Vagina (tissue), 2 donors: ENCODE measurements around the gene PRDM7.

ENCODE experiments used
- POLR2A ChIP-seq, 2 donors: fragments of 450-650 bp; IDR thresholded peaks; one replicate each; pipeline ENCODE4 v1.6.1; 2017; ENCODE audit warnings: antibody characterized with exemption in 2 of 2, mild to moderate bottlenecking in 2 of 2, moderate library complexity in 2 of 2
- TF ChIP-seq, protein P1 (sequence below), 3 experiments: fragments of 450-650 bp in 2 of 3; fragments of 200-600 bp in 1 of 3; sonication (generic) in 1 of 3; IDR thresholded peaks; one replicate each; pipeline ENCODE4 v1.5.1; 2017 to 2019; ENCODE audit warnings: antibody characterized with exemption in 3 of 3, mild to moderate bottlenecking in 2 of 3, moderate library complexity in 2 of 3

DNA sequence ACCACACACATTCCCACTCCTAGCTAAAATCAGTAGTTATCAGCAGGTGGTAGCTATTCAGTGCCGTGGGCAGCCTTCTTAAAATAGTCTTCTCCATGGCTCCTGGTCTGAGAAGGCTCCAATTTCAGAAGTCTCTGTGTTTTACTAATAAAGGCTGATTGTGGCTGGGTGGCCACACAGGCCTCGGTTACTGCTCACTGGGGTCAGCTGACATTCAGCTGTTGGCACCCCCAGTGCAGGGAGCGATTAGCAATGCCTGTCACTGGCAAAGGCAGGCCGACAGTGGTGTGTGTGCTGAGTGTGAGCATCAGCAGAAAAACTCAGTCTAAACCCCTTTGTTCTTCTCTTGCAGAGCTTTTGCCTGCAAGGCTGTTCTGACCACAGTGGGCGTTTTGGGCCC lies 41.2 kb downstream of the PRDM7 start:
- TF ChIP-seq, protein P1, sequence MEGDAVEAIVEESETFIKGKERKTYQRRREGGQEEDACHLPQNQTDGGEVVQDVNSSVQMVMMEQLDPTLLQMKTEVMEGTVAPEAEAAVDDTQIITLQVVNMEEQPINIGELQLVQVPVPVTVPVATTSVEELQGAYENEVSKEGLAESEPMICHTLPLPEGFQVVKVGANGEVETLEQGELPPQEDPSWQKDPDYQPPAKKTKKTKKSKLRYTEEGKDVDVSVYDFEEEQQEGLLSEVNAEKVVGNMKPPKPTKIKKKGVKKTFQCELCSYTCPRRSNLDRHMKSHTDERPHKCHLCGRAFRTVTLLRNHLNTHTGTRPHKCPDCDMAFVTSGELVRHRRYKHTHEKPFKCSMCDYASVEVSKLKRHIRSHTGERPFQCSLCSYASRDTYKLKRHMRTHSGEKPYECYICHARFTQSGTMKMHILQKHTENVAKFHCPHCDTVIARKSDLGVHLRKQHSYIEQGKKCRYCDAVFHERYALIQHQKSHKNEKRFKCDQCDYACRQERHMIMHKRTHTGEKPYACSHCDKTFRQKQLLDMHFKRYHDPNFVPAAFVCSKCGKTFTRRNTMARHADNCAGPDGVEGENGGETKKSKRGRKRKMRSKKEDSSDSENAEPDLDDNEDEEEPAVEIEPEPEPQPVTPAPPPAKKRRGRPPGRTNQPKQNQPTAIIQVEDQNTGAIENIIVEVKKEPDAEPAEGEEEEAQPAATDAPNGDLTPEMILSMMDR (IDR thresholded peaks at IDR 0.05): no peak
- TF ChIP-seq POLR2A (IDR thresholded peaks at IDR 0.05): no peak
